CD14-positive monocyte (primary cell): ENCODE measurements around the gene FBXL22. TPM values are rescaled to one million over a fixed set of nuclear protein-coding genes. Genes with fewer than 3 reads are reported as not detected.

Experiments
- DNase-seq, 3 donors: peaks; one replicate each; pipeline ENCODE4 v3.0.0-alpha.2; 2011 to 2022
- H2AFZ ChIP-seq: 2 replicates; pipeline ENCODE4 v1.6.0; 2012; ENCODE audit warnings: mild to moderate bottlenecking, low read depth, low read length, inconsistent platforms; ENCODE audit not compliant: insufficient read depth, poor library complexity, severe bottlenecking
- H3K27ac ChIP-seq, 2 donors: 1 replicate in 1 of 2; 2 replicates in 1 of 2; pipeline ENCODE4 v1.5.1; 2012 to 2013; ENCODE audit warnings: low read length in 2 of 2, control low read depth in 1 of 2, inconsistent platforms in 1 of 2, low read depth in 1 of 2, mild to moderate bottlenecking in 1 of 2
- H3K27me3 ChIP-seq, 2 donors: one replicate each; pipeline versions ENCODE4 v1.6.0 to v1.6.1; 2011 to 2013; ENCODE audit warnings: low read length in 2 of 2; ENCODE audit not compliant: control insufficient read depth in 2 of 2, insufficient read depth in 2 of 2
- H3K36me3 ChIP-seq, 2 donors: replicated peaks in 1 of 2; 1 replicate in 1 of 2; 2 replicates in 1 of 2; pipeline versions ENCODE4 v1.5.1 to v1.6.1; 2012 to 2013; ENCODE audit warnings: low read length in 2 of 2, control low read depth in 1 of 2, inconsistent platforms in 1 of 2, mild to moderate bottlenecking in 1 of 2; ENCODE audit not compliant: insufficient read depth in 2 of 2, control insufficient read depth in 1 of 2
- H3K4me1 ChIP-seq, 2 donors: 1 replicate in 1 of 2; 2 replicates in 1 of 2; pipeline versions ENCODE4 v1.5.1 to v1.6.1; 2012 to 2013; ENCODE audit warnings: low read length in 2 of 2, control low read depth in 1 of 2, inconsistent platforms in 1 of 2, mild to moderate bottlenecking in 1 of 2, moderate library complexity in 1 of 2; ENCODE audit not compliant: insufficient read depth in 2 of 2, control insufficient read depth in 1 of 2
- H3K4me2 ChIP-seq: replicated peaks from 2 replicates; pipeline ENCODE3; 2012; ENCODE audit warnings: low read length, moderate library complexity, mild to moderate bottlenecking; ENCODE audit not compliant: poor library complexity, severe bottlenecking; ENCODE audit errors: extremely low read depth
- H3K4me3 ChIP-seq, 3 experiments: fragments of 200-600 bp in 1 of 3; sonication (generic) in 1 of 3; replicated peaks in 1 of 3; 1 replicate in 2 of 3; 2 replicates in 1 of 3; pipeline ENCODE4 v1.5.1; 2011 to 2013; ENCODE audit warnings: low read length in 3 of 3, mild to moderate bottlenecking in 3 of 3, control low read depth in 2 of 3, low read depth in 2 of 3, inconsistent platforms in 1 of 3, moderate library complexity in 1 of 3
- H3K79me2 ChIP-seq: 2 replicates; pipeline ENCODE4 v1.6.0; 2012; ENCODE audit warnings: mild to moderate bottlenecking, control low read depth, inconsistent platforms, low read length, moderate library complexity; ENCODE audit not compliant: insufficient read depth
- H3K9ac ChIP-seq: 2 replicates; pipeline ENCODE4 v1.6.0; 2017; ENCODE audit warnings: low read length, mild to moderate bottlenecking; ENCODE audit not compliant: insufficient read depth, poor library complexity, severe bottlenecking
- H3K9me3 ChIP-seq, 2 donors: replicated peaks in 1 of 2; 1 replicate in 1 of 2; 2 replicates in 1 of 2; pipeline versions ENCODE4 v1.5.1 to v1.6.1; 2012 to 2013; ENCODE audit warnings: low read length in 2 of 2, control low read depth in 1 of 2; ENCODE audit not compliant: control insufficient read depth in 1 of 2, insufficient read depth in 1 of 2
- H4K20me1 ChIP-seq: 2 replicates; pipeline ENCODE4 v1.6.0; 2012; ENCODE audit warnings: mild to moderate bottlenecking, low read length, control low read depth, moderate library complexity; ENCODE audit not compliant: insufficient read depth
- H3K27ac Mint-ChIP-seq, 7 donors: one replicate each; pipeline ENCODE4 v1.8.0; 2020; ENCODE audit warnings: mild to moderate bottlenecking in 7 of 7, mixed read lengths in 7 of 7, moderate library complexity in 6 of 7, inconsistent platforms in 2 of 7
- H3K27me3 Mint-ChIP-seq, 3 donors: one replicate each; pipeline ENCODE4 v1.8.0; 2021 to 2022; ENCODE audit warnings: low read depth in 3 of 3, mild to moderate bottlenecking in 3 of 3, mixed read lengths in 3 of 3, moderate library complexity in 3 of 3, inconsistent platforms in 1 of 3
- H3K36me3 Mint-ChIP-seq, 2 donors: one replicate each; pipeline ENCODE4 v1.8.0; 2020; ENCODE audit warnings: mixed read lengths in 2 of 2, inconsistent platforms in 1 of 2, mild to moderate bottlenecking in 1 of 2
- H3K4me1 Mint-ChIP-seq: one replicate; pipeline ENCODE4 v1.8.0; 2020; ENCODE audit warnings: mild to moderate bottlenecking, mixed read lengths
- H3K4me3 Mint-ChIP-seq, 2 donors: one replicate each; pipeline ENCODE4 v1.8.0; 2020; ENCODE audit warnings: mild to moderate bottlenecking in 2 of 2, mixed read lengths in 2 of 2, moderate library complexity in 1 of 2
- H3K9me3 Mint-ChIP-seq, 7 donors: one replicate each; pipeline ENCODE4 v1.8.0; 2020 to 2022; ENCODE audit warnings: mixed read lengths in 7 of 7, mild to moderate bottlenecking in 6 of 7, moderate library complexity in 6 of 7, inconsistent platforms in 2 of 7
- WGBS: methylation state at CpG from one replicate; pipeline ENCODE4 v1.1.5; 2013; ENCODE audit warnings: missing lambda C conversion rate; ENCODE audit not compliant: insufficient coverage; 5-methylcytosine and 5-hydroxymethylcytosine counted together
- intact Hi-C, 2 donors: fragments of 100-400 bp; cut with micrococcal nuclease; formaldehyde crosslinking; loops; one replicate each; pipeline versions ENCODE4 v1.15.0 to v1.15.1; 2023
- polyA plus RNA-seq, 3 donors: library from polyadenylated mRNA; depleted of rRNA in 1 of 3; unstranded in 2 of 3; stranded (reverse) in 1 of 3; fragments of 300-500 nt in 2 of 3; fragments of >200 nt in 1 of 3; fragmentation: Illumina TruSeq in 2 of 3; gene quantifications; 1 replicate in 2 of 3; 2 replicates in 1 of 3; pipeline ENCODE4 v1.2.3, GENCODE V29; 2012 to 2021
- TF ChIP-seq, protein P1 (sequence below): fragments of 200-600 bp; IDR thresholded peaks from one replicate; pipeline ENCODE4 v1.8.0; 2022; ENCODE audit warnings: antibody characterized with exemption, mild to moderate bottlenecking

The FBXL22 gene
- polyA plus RNA-seq, 3 donors: 0.04 TPM; not detected in 2

DNA sequence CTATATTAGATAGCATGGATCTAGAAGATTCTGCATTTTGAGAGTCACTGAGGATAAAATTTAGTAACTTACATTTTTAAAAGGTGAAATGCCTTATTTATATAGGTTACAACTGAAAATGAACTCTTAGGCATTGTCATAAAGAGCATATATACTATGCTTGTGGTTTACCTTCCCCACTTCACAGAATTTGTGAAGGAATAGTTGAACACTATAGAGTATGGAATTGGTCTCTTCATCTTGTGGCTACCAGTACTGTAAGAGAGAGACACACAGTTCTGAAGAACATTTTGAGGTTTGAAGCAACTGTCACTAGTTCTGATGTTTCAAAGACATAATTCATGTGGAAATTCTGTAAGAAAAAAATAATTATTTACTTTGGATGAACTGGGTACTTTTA lies 41.7 kb upstream of the FBXL22 start:
- H3K79me2 ChIP-seq: peaks cover 97% of the 10 kb centered on the region
- no peak overlapping the region for H3K4me3 Mint-ChIP-seq
- H3K4me1 ChIP-seq: no peaks in the 10 kb centered on the region

DNA sequence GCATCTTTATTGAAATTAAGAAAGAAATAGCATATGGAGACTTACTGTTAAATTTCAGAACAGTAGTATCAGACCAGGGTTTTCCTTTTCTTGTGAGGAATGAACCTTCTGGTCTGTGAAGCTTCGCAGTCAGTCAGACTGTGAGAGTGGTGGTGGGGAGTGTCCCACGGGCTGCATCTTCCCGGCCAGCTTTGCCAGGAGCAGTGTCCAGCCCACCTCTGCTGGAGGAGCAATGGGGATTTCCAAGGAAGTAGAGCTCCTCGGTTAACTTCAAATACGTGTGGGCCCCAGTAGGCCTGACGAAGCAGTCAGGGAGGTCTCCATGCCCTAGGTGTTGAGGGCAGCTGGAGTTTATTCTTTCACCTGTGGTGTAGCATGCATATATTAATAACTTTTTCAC lies 40.9 kb upstream of the FBXL22 start:
- Histone ChIP-seq H3K27ac (peak overlapping the region in 1 of 2 donors; percentile 12), H3K4me2 (no peak overlapping the region), H4K20me1 (peaks cover 99% of the 10 kb centered on the region), H3K4me1 (no peaks in the 10 kb centered on the region), H3K4me3 (no peak overlapping the region), H3K79me2 (peaks cover 97% of the 10 kb centered on the region), H3K36me3 (peaks cover 83 to 93% of the 10 kb centered on the region in 2 donors), H3K9me3 (no peaks in the 10 kb centered on the region), H2AFZ (no peak overlapping the region), H3K27me3 (no peaks in the 10 kb centered on the region), H3K9ac (no peak overlapping the region)
- 100% methylated on average over 2 of the region's 6 CpGs for WGBS
- peaks cover 4% of the 10 kb centered on the region for H3K4me1 Mint-ChIP-seq
- no peaks in the 10 kb centered on the region for H3K9me3 Mint-ChIP-seq
- intact Hi-C loops: loop anchor here in 1 of 2 donors (5.0 kb wide), 1 partner anchor 34 kb away; no protein-coding TSS in a partner anchor
- DNase-seq: no peak
- H3K4me3 Mint-ChIP-seq: no peak overlapping the region
- H3K27me3 Mint-ChIP-seq: no peaks in the 10 kb centered on the region
- H3K36me3 Mint-ChIP-seq: peaks cover 73 to 88% of the 10 kb centered on the region in 2 donors
- TF ChIP-seq, protein P1, sequence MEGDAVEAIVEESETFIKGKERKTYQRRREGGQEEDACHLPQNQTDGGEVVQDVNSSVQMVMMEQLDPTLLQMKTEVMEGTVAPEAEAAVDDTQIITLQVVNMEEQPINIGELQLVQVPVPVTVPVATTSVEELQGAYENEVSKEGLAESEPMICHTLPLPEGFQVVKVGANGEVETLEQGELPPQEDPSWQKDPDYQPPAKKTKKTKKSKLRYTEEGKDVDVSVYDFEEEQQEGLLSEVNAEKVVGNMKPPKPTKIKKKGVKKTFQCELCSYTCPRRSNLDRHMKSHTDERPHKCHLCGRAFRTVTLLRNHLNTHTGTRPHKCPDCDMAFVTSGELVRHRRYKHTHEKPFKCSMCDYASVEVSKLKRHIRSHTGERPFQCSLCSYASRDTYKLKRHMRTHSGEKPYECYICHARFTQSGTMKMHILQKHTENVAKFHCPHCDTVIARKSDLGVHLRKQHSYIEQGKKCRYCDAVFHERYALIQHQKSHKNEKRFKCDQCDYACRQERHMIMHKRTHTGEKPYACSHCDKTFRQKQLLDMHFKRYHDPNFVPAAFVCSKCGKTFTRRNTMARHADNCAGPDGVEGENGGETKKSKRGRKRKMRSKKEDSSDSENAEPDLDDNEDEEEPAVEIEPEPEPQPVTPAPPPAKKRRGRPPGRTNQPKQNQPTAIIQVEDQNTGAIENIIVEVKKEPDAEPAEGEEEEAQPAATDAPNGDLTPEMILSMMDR: no peak
- H3K27ac Mint-ChIP-seq: peak overlapping the region in 1 of 7 donors; percentile 26

More for the DNA sequence above, 41.7 kb upstream of the FBXL22 start:
- DNase-seq: no peak
- Histone ChIP-seq H3K36me3 (peaks cover 76 to 90% of the 10 kb centered on the region in 2 donors), H3K4me2 (no peak overlapping the region), H3K27me3 (no peaks in the 10 kb centered on the region), H2AFZ (no peak overlapping the region), H3K9me3 (no peaks in the 10 kb centered on the region), H3K27ac (peak overlapping the region in 1 of 2 donors; percentile 40), H3K9ac (no peak overlapping the region), H4K20me1 (peaks cover 99% of the 10 kb centered on the region), H3K4me3 (no peak overlapping the region)
- intact Hi-C loops: loop anchor here in 1 of 2 donors (5.0 kb wide), 1 partner anchor 33 kb away; no protein-coding TSS in a partner anchor
- TF ChIP-seq, protein P1: no peak
- peaks cover 4% of the 10 kb centered on the region for H3K4me1 Mint-ChIP-seq
- peaks cover 66 to 81% of the 10 kb centered on the region in 2 donors for H3K36me3 Mint-ChIP-seq
- no peaks in the 10 kb centered on the region for H3K27me3 Mint-ChIP-seq
- no peaks in the 10 kb centered on the region for H3K9me3 Mint-ChIP-seq
- H3K27ac Mint-ChIP-seq: no peak overlapping the region
